HG03135 (cell line): ENCODE results near the gene DDX31.

Experiments used
- ATAC-seq: cut with Tn5 transposase; IDR thresholded peaks from one replicate; pipeline ENCODE4 v1.9.1; 2021; ENCODE audit warnings: mild to moderate bottlenecking, moderate library complexity; ENCODE audit not compliant: unreplicated experiment

The DDX31 gene

DNA sequence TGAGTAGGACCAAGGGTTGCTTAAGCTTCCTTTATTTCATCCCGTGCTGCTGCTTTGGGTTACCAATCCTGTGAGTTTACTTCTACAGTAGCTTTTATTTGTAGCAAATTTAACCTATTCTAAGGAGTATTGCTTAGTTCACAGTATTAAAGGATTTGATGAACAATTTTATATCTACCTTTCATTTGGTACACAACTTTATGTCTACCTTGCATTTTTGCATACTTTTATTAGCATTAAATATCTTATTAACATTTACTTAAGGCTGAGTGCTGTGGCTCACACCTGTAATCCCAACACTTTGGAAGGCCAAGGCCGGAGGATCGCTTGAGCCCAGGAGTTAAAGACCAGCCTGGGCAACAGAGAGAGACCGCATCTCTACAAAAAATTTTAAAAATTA, 4.7 kb upstream of the DDX31 start:
- no peak for ATAC-seq

DNA sequence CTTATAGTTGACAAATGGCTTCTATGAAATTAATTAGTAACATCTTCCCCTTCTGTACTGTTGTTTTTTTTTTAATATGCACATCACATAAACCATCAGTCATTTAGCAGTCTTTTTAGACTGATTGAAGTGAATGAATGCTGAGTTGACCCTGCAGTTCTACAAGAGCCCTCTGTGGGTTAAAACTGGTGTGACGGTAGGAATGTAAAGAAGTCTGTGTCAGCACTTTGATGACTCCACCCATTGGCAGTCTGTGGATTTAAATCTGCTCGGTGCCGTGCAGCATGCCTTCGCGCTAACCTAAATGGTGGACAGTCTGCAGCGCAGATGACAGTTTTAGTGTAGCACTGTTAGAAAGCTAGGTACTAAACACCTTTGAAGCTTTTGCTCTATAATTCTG, 3.6 kb upstream of the DDX31 start:
- ATAC-seq: no peak

DNA sequence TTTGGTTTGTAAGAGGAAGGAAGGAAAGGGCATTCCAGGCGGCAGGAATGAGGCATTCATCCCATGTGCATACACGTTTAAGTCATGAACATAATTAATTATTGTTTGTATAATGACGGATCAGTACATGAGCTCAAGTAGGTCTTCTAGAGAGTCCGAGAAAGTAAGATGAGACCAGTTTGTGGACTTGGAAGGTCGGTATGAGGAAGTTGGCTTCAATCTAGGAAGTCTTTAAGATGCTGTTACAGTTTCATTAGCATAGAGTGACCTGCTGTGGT, 2.6 kb upstream of the DDX31 start:
- no peak for ATAC-seq

DNA sequence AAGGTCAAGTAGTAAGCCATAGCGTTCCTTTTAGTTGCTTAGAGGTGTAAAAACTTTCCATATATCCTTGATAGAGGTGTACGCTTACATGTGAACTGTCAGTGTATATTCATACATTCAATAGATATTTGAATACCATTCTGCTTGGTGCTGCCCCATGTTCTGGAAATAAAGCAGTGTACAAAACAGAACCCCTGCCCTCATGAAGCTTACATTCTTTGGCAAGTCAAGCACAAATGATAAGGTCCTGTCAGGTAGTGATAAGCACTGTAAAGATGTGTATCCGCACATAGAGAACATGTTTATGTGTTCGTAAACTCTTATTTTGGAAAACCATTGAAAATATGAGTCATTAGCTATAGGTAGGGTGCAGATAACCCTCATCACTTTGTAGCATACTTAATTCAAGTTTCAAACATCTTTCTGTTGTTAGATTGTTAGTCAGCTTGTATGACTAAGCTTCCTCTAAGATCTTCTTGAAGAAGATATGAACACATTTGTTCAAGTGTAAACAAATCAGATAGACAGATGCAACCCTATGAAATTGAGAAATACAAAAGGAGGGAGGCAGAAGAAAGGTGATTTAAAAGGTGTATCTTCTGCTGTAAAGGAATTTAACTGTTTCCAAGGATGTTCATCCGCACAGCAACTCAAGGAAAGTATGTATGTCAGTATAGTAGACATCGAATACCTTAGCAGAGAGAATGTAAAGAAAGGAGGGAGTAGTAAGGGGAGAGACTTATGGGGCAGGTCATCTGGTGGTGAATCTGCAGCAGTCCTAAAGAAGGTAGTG, 2.0 kb upstream of the DDX31 start:
- ATAC-seq: no peak

DNA sequence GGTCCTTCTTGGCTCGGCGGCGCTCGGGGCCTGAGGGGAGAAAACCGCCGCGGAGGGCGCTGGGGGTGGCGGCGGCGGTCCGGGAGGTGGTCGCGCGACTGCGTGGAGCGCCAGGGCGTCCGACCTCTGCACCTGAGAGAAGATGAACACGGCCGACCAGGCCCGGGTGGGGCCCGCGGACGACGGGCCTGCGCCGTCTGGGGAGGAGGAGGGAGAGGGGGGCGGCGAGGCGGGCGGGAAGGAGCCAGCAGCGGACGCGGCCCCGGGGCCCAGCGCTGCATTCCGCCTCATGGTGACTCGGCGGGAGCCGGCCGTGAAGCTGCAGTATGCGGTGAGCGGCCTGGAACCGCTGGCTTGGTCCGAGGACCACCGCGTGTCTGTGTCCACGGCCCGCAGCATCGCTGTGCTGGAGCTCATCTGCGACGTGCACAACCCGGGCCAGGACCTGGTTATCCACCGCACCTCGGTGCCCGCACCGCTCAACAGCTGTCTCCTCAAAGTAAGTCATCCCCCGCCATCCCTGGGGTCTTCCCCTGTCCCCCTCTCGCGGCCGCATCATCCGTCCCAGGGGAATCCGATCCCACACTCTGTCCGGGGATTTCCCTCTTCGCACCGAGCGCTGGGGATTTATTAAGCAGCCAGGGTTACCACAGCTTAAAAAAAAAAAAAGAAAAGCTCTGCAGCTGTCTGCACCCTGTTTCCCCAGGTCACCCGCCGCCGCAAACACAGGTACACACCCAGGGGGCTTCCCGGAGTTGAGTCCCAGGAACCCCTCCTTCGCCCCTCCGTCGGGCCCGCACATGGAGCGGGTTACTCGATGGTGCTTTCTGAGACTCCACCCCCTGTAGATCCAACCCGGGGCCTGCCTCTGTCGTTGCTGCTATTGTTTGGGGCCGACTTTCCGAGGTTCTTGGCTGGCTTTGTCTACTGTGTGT, 941 bp upstream of the DDX31 start, which contains the start of gene GTF3C4:
Gene GTF3C4, plus strand, starts transcription at position 8 of the 935 bp plus-strand sequence. Its CDS starts 135 bp downstream, at position 143.
- peak; percentile 56 for ATAC-seq

DNA sequence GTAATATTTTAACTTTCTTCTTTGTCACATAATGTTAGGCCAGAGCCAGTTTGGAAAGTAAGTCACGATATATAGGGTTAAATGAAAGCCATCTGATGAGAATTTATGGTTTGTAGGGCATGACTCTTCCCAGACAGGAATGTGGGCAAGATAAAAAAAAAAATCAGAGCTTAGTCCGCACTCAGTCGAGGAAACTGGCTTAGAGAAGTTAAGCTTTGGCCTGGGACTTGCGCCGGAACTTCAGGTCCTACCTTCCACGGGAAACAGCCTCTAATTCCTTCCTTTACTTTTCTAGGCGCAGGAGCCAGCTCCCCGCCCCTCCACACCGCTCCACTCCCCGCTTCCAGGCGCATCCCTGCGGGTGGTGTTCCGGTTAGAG, 475 bp downstream of the DDX31 start:
- ATAC-seq: no peak

DNA sequence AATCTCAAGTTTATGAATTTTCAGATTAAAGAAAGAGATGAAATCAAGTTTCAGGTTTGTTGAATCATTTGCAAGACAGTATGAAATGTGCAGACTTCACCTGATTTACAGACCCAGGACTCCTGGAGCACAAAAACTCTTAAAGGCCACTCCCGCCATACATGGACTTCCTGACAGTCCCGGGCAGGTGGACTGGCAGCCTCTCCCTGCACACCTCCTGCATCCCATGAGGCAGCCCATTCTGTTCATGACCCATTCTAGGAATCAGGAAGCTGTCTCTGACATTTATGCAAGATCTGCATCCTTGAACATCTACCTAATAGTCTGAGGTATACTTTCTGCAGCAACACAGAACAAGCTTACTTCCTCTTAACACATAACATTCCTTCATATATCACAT, 5.9 kb downstream of the DDX31 start:
- ATAC-seq: no peak

DNA sequence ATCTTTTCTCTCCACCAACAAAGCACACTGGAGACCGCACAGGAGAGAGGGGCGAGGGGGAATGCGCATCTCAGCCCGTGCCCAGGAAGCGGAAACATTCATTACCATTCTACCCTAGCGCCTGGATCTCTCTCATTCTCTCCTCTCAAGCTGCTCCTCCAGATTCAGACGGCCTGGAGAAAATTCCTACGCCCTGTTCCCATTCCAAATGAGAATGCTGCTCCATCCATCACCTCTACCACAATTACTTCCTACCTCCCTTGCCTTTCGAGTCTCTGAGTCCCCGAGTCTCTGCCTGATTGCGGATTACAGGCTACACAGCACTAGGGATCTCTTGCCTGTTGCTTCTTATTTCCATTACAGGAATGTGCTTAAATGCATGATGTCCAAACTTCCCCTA, 6.7 kb downstream of the DDX31 start:
- no peak for ATAC-seq

DNA sequence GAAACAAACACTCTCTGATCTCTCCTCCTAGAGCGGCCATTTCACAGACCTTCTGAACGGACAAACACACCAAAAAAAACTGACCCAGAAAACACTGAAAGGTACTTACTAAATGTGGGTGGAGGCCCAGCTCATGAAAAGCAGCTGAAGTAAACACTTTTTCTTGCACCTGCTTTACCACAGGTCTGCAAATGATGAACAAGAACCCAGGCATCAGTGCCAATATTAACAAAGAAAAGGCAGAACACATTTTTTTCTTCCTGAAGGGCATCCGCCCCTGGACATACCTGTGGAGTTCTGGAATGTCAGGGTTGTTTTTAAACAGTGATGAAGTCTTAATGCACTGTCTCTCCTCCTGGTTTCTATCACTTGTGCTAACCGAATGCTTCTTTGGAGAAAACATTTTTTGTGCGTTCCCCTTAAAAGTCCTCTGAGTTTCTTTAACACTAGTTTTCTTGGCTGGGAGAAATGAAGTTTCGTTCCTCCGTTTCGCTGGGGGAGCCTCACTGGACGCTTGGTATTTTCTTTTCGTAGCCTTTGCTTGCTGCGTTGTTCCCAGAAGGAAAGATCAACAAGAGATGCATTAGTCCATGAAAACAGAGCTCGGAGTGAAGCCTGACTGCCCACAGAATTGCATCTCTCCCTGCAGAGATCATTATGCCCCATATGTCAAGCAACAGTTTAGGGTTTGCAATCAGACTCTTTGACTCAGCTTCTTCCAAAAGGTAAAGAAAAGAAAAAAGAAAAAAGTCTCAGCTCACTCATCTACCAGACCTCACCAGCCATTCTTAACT, 7.4 kb downstream of the DDX31 start:
- no peak for ATAC-seq

DNA sequence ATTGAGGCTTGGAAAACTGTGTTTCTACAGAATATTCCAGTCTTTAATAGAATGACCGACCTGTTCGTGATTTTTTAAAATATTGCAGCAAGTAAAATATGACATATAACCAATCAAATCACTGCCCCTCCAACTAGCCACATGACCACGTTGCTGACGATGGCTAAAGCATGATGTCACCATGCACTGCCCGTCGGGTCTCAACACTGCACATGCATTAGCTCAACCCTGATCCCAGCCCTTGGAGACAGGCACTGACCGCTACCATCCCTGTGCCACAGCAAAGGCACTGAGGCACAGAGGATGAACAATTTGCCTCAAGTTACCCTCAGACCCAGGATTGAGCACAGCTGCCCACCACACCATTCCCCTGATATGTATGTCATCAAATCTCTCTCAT, 13.5 kb downstream of the DDX31 start:
- no peak for ATAC-seq

DNA sequence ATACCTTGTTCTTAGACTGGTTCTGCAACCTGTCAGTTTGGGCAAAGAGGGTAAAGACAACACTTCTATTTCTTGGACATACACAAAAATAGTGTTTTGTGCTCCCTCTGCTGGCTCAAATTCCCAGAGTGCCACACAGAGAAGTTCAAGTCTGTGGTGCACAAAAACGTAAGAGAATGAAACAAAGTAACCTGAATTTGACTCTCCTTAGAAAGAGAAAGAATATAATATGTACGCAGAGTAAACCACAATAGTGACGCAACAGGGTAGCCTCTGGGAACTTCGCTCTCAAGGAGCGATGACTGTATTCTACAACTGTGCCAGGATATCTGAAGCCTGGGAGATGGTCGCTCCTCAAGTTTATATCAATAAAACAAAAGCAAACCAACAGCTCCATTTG, 18.5 kb downstream of the DDX31 start:
- ATAC-seq: no peak

DNA sequence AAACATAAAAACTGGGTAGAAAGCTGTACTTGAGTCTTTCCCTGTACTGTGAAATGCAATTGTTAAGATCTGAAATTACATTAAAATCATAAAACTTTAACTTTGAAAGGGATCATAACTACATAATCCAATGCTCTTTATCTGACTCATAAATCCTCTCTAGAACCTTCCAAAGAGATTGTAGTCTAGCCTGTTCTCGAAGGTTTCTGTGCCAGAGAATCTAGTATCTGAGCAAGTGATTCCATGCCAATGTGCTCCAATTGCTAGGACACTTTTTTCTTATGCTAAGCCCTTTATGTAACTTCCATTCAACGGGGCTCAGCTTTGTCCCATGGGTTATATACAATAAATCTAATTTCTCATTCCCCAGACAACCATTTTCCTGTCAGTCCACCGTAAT, 21.1 kb downstream of the DDX31 start:
- no peak for ATAC-seq

DNA sequence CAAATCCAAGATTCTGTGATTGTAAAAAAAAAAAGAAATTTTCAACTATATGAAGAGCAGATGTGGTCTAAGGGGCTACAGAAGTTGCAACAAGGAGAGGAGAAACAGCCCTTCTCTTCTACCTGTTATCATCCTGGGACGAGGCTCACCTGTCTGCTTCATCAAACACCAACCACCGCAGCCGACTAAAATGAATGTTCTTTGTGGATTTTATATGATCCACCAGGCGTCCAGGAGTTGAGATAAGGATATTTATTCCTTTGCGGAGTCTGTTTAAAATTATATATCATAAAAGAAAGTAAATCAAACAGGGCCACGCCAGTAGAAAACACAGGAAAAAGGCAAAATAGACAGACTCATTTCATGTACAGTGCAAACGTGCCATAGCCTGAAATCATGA, 21.5 kb downstream of the DDX31 start:
- ATAC-seq: no peak

DNA sequence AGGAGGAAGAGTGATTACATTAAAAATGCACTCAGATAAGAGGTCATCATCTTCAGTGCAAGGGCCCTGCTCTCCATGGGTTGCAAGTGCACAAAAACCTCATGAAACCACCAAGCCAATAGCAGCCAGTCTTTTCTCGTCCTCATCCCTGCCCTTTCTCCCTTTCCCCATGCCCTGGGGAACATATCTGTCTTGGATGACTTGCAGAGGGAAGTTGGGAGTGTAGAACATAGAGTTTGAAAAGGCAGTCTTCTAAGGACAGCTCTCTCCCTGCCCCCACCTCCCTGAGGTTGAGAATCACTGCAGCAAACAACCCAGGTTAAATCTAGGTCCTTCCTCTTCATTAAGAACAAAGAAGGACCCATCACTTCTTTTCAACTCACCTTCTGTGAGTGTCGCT, 22.0 kb downstream of the DDX31 start:
- ATAC-seq: no peak

DNA sequence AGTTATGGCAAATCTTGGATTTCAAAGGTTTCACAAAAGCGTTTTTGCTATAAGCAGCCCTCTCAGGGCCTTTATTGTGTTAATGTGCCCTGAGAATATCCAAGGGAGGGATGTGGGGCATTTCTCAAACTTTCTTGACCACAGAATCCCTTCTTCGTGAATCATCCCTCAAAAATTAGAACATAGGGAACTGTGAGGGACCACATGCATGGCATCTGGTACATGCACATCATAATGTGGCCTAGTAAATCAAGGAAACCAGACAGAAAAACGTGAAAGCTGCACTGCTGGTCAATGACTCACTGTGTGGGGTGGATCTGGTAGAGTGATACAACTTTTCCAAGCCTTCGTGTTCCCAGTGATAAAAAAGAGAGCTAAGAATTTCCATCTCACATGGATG, 22.4 kb downstream of the DDX31 start:
- no peak for ATAC-seq

DNA sequence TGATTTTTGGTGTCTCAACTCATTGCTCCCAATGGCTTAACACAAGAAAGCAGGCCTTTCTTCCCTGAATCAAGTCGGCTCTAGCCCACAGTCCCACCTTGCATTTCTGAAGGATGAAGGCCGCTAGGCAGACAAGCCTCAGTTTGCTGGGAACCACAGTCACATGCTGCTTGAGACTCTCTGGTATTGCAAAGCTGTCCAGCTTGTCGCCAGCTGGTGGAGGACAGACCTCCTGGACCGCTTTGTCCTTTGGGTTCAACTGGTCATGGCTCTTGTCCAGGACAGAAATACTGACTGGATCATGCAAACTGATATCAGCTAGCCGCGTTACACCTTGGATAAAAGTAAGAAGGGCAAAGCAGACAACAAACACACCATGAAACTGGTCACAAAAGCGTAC, 23.1 kb downstream of the DDX31 start:
- no peak for ATAC-seq

DNA sequence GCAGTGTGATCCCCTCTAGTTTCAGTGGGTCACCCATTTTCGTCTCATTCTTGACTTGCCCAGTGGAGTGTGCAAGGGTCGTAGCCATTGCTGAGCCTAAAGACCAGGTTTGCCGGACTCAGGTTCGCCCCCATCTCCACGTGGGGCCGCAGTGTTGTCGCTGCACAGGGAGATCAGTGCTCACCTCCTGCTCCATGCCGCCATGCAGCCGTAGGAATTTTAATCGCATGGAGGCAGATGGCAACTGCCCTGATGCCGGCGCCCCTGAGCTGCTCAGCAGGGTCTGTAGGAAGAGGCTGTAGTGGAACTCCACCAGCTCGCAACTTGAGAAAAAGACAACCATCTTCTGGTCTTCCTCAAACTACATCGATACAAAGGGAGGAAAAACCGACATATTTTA, 24.1 kb downstream of the DDX31 start:
- no peak for ATAC-seq

DNA sequence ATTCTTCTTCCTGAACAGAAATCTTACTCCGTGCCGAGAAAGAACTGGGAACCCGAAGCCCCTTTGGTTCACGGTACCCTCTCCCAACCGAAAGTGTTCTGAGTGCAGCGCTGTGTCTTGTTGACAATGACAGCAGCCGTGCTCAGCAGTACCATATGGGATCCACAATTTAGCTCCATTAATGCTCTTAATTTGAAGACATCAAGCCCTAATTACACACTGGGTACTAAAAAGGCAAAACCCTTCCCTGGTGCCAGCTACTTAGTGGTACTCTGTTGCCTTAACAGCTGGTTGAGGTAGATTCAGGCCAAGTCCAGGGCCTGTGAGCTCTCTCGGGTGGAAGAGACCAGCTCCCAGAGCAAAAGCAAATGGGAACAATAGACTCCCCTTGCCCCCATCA, 24.5 kb downstream of the DDX31 start:
- ATAC-seq: no peak

DNA sequence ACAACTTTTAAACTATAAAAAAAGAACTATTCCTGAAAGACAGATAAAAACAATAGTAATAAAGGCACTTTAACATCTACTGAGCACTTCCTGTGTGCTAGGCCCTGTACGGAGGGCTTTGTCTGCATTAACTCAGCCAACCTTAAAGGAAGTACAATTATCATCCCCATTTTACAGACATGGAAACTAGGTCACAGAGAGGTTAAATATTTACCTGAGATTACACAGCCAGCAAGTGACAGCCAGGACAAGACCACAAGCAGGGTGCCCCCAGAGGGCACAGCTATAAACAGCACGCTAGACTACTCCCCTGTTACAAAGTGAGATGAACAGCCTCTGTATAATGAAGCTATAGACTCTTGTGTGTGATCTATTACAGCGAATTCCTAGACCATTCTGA, 25.5 kb downstream of the DDX31 start:
- ATAC-seq: no peak

DNA sequence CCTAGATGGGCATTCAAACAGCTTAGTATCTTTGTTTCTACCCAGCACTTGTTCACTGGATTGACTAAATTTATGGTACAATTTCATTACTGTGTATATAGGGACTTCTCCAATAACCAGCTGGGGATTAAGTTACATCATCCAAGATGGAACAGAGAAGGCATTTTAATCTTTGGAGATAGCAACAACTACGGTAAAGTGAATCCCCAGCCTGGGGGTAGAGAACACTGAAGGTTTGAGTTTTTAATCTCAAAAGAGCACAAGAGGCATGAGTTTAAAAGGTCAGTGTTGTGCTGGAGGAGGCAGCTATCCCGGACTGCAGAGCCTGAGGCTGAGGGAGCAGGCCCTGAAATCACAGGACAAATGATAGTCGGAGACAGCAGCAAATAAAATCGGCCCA, 28.6 kb downstream of the DDX31 start:
- no peak for ATAC-seq

DNA sequence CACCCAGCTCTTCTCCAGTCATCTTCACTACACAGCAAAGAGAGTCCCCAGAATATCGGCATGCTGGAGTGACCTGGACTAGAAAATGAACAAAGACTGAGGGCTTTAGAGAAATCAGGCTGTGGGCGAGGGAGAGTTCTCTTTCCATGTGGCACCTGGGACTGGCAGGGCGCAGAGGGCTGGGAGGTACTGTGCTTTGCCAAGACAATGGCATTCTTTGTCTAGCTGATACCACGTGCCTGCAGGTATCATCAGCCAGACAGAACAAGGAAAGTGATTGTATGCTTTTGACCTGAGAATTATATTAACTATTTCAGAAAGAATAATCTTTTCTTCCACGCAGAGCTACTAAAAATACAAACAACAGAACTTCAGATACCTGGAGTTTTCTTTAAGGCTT, 30.5 kb downstream of the DDX31 start:
- no peak for ATAC-seq

DNA sequence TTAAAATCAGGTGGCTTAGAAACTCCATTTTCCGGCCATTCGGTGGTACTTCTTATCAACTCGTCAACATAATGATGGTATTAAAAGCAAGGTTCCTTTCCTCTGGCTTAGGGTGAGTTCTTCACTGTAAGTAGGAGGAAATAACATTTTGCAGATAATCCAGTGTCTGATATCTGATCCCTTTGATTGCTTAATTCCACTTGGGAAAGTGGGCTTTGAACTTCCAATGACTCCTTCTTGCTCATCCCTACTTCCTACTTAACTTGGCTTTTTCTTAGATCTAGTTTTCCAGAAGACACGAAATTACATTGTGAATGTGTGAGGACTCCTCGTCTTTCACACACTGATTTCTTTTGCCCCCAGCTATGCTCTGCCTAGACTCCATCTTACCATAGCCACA, 31.5 kb downstream of the DDX31 start:
- no peak for ATAC-seq
